ENCODE data around the gene ROM1. TPM values are rescaled to one million over a fixed set of nuclear protein-coding genes. Genes with fewer than 3 reads are reported as not detected.
"Not testable (repeated sequence)": the region's sequence is repeated elsewhere in the genome, so short reads cannot be mapped to it uniquely, and the experiment has no call there.

The ROM1 gene
- total and polyA plus RNA-seq, 5 donors = 6.1 to 7.9 (median 6.8) TPM

DNA sequence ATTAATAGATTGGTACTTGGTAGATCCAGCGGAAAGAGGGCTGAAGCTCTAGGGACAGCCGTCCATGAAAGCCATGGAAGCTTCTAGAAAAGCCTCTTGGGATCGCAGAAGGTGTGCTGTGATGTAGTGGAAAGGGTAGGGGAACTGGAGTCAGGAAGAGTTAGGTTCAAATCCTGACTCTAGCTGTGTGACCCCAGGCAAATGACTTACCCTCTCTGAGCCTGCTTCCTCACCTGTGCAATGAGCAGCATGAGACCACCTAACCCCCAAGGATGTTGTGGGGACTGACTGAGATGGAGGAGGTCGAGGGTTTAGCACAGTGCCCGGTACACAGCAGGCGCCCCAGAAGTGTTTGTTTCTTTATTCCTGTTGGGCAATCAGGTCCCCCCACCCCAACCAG is 2.7 kb upstream of the ROM1 start:
- no peak for ATAC-seq
- WGBS = 81% methylated on average over 6 of the region's 6 CpGs
- Histone ChIP-seq H3K27ac (ENCODE audit: low read length) (no peak overlapping the region), H3K27me3 (ENCODE audit: control insufficient read depth, insufficient read depth) (no peaks in the 10 kb centered on the region), H3K4me3 (ENCODE audit: low read length) (no peak overlapping the region), H3K4me1 (ENCODE audit: control insufficient read depth, insufficient read depth, low read length) (no peaks in the 10 kb centered on the region), H3K9me3 (ENCODE audit: control insufficient read depth, low read length) (no peaks in the 10 kb centered on the region)
- no peak for DNase-seq
- intact Hi-C loops (cut with DNase I) = loop anchor here in 1 of 4 donors (5.0 kb wide), 1 partner anchor 82 kb away; no protein-coding TSS in a partner anchor

DNA sequence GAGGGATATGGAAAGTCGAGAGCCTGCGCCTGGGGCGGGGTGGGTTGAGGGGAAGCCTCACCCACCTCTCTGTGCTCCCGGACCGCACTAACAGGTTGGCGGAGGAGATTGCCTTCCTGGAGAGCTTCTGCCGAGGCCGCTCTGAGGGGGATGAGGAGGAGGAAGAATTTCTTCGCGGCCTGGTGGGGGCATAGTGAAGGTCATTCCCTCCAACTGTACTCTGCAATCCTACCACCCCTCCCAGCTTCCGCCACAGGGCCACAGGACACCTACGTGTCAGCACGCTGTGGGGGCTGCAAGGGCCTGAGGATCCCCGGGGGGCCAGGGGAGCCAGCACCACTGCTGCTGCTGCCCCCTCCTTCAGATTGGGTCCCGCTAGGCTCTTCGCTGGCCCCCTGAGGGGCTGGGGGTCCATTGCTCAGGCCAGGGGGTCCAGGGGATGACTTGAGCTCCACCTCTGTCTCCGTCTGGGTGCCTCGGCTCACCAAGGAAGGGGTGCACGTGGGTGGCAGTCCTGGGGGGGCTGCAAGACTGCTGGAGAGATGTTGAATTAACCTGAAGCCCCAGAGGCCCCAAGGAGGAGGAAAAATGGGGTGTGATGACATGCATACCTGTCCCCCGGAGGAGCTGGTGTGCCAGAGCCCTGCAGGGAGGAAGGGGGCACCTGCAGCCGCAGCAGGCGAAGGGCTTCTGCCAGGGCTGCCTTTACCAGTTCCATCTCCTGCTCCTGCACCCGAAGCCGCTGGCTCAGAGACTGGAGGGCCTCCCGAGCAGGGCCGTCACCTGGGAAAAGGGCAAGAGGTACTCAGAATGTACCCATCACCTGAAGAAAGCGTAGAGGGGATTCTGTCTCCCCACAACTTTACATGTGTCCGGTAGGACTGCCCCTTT is 2.0 kb upstream of the ROM1 start:
- Histone ChIP-seq H3K27ac (ENCODE audit: low read length) (peak overlapping the region; percentile 13), H3K27me3 (ENCODE audit: control insufficient read depth, insufficient read depth) (no peaks in the 10 kb centered on the region), H3K4me1 (ENCODE audit: control insufficient read depth, insufficient read depth, low read length) (no peaks in the 10 kb centered on the region), H3K4me3 (ENCODE audit: low read length) (peak overlapping the region; percentile 87), H3K9me3 (ENCODE audit: control insufficient read depth, low read length) (no peaks in the 10 kb centered on the region)
- no peak for ATAC-seq
- intact Hi-C loops (cut with DNase I) = loop anchor here in 1 of 4 donors (5.0 kb wide), 1 partner anchor 81 kb away; no protein-coding TSS in a partner anchor
- DNase-seq = peak in 1 of 3 donors; percentile 66
- WGBS = 67% methylated on average over 28 of the region's 28 CpGs

DNA sequence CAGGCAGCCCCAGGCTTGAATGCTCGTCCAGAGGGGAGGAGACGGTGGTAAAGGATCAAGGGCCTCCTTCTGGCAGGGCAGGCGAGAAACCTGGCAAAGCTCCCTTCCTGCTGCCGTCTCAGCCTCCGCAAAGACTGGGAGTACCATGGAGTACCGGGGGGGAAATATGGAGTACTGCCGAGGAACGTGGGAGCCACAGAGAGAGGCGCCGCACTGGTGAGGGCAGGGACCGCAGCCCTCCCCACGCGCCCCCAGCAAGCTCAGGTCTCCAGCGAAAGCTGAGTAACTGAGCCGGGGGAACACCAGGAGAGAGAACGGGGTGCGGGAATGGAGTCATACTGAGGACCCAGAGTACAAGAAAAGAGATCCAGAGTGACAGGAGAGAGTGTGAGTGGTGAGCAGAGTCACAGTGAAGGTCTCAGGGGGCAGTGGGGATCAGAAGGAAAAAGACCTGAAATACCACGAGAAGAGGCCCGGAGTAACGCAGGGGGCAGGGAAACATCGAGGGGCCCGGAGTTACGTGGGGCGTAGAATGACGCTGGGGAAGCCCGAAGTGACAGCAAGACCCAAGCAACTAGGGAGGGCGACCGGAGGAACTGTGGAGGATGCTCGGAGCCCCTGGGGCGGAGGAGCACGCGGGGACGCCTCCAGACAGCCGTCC is 1.2 kb upstream of the ROM1 start:
- peak; percentile 28 to 33 for ATAC-seq
- Histone ChIP-seq H3K27me3 (ENCODE audit: control insufficient read depth, insufficient read depth) (no peaks in the 10 kb centered on the region), H3K4me3 (ENCODE audit: low read length) (peak overlapping the region; percentile 87), H3K27ac (ENCODE audit: low read length) (peak overlapping the region; percentile 90), H3K9me3 (ENCODE audit: control insufficient read depth, low read length) (no peaks in the 10 kb centered on the region), H3K4me1 (ENCODE audit: control insufficient read depth, insufficient read depth, low read length) (no peaks in the 10 kb centered on the region)
- WGBS = 1% methylated on average over 34 of the region's 34 CpGs
- peak; percentile 82 to 89 (median 88) for DNase-seq
- intact Hi-C loops (cut with DNase I) = loop anchor here in 1 of 4 donors (5.0 kb wide), 1 partner anchor 80 kb away; no protein-coding TSS in a partner anchor

DNA sequence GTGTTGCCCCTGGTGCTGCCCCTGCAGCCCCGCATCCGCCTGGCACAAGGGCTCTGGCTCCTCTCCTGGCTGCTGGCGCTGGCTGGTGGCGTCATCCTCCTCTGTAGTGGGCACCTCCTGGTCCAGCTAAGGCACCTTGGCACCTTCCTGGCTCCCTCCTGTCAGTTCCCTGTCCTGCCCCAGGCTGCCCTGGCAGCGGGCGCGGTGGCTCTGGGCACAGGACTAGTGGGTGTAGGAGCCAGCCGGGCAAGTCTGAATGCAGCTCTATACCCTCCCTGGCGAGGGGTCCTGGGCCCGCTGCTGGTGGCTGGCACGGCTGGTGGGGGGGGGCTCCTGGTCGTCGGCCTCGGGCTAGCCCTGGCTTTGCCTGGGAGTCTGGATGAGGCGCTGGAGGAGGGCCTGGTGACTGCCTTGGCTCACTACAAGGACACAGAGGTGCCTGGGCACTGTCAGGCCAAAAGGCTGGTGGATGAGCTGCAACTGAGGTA is 278 bp downstream of the ROM1 start:
- Histone ChIP-seq H3K9me3 (ENCODE audit: control insufficient read depth, low read length) (no peaks in the 10 kb centered on the region), H3K27ac (ENCODE audit: low read length) (peak overlapping the region; percentile 6), H3K4me1 (ENCODE audit: control insufficient read depth, insufficient read depth, low read length) (no peaks in the 10 kb centered on the region), H3K4me3 (ENCODE audit: low read length) (no peak overlapping the region), H3K27me3 (ENCODE audit: control insufficient read depth, insufficient read depth) (no peaks in the 10 kb centered on the region)
- peak in 1 of 3 donors; percentile 76 for DNase-seq
- intact Hi-C loops (cut with DNase I) = loop anchor here in 1 of 4 donors (5.0 kb wide), 1 partner anchor 79 kb away; no protein-coding TSS in a partner anchor
- WGBS = 57% methylated on average over 15 of the region's 15 CpGs
- ATAC-seq = peak; percentile 5 to 6

DNA sequence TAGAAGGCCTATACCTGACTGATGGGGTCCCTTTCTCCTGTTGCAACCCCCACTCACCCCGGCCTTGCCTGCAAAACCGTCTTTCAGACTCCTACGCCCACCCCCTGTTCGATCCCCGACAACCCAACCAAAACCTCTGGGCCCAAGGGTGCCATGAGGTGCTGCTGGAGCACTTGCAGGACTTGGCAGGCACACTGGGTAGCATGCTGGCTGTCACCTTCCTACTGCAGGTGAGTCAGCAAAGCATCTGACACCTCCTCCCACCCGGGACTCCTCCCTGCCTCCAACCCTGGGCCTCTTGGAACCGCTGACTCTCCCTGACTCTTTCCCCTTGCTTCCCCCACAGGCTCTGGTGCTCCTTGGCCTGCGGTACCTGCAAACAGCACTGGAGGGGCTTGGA is 1.2 kb downstream of the ROM1 start:
- Histone ChIP-seq H3K27ac (ENCODE audit: low read length) (no peak overlapping the region), H3K27me3 (ENCODE audit: control insufficient read depth, insufficient read depth) (no peaks in the 10 kb centered on the region), H3K9me3 (ENCODE audit: control insufficient read depth, low read length) (no peaks in the 10 kb centered on the region), H3K4me3 (ENCODE audit: low read length) (no peak overlapping the region), H3K4me1 (ENCODE audit: control insufficient read depth, insufficient read depth, low read length) (no peaks in the 10 kb centered on the region)
- WGBS = 69% methylated on average over 8 of the region's 8 CpGs
- DNase-seq (peak in 1 of 3 donors; percentile 56), ATAC-seq (no peak)
- intact Hi-C loops (cut with DNase I) = loop anchor here in 1 of 4 donors (5.0 kb wide), 1 partner anchor 78 kb away; no protein-coding TSS in a partner anchor

DNA sequence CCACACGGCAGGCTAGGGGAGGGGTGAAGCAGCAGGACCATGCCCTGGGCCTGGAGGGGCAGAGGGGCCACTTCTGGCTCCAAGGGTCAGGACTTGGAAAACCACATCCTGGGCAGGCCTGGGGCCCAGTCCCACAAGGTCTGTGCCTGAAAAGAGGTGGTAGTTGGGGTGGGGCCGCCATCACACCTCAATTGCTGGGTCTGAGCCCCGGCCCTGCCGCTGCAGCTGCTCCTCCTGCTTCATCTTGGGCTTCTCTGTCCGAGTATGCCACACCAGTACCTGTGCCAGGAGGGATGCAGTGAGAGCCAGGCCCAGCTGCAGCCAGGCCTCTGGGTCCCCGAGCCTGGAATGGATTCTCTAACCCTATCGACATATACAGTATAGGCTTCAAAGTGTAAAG is 2.5 kb downstream of the ROM1 start:
- 86% methylated on average over 7 of the region's 7 CpGs for WGBS
- ATAC-seq (no peak), DNase-seq (peak in 2 of 3 donors; percentile 37 to 51)
- H3K4me1 ChIP-seq (ENCODE audit: control insufficient read depth, insufficient read depth, low read length) = no peaks in the 10 kb centered on the region
- intact Hi-C loops (cut with DNase I) = no loop called here
- no peaks in the 10 kb centered on the region for H3K27me3 ChIP-seq (ENCODE audit: control insufficient read depth, insufficient read depth)
- no peaks in the 10 kb centered on the region for H3K9me3 ChIP-seq (ENCODE audit: control insufficient read depth, low read length)
- H3K27ac ChIP-seq (ENCODE audit: low read length) = no peak overlapping the region
- no peak overlapping the region for H3K4me3 ChIP-seq (ENCODE audit: low read length)

DNA sequence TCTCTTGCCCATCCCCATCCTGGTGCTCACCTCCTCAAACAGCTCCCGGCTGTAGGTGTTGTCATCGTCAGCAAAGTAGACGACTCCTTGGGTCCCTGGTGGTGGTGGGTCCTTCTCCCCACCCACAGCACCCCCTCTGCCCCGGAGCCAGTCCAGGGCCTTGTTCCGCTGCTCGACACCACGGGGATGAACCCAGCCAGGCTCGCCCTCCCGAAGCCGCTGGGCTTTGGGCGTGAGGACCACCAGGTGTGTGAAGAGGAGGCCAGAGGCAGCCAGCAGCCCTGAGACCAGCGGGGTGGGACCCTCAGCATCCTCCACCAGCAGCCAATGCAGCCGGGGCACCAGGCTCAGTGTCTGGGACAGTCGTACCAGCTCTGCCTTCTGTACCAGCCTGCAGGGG is 3.9 kb downstream of the ROM1 start:
- H3K4me1 ChIP-seq (ENCODE audit: control insufficient read depth, insufficient read depth, low read length); H3K27ac ChIP-seq (ENCODE audit: low read length); H3K27me3 ChIP-seq (ENCODE audit: control insufficient read depth, insufficient read depth); intact Hi-C loops (cut with DNase I); H3K9me3 ChIP-seq (ENCODE audit: control insufficient read depth, low read length); H3K4me3 ChIP-seq (ENCODE audit: low read length); ATAC-seq: not testable (repeated sequence)
- DNase-seq = peak in 1 of 3 donors; percentile 46
- 95% methylated on average over 14 of the region's 14 CpGs for WGBS

DNA sequence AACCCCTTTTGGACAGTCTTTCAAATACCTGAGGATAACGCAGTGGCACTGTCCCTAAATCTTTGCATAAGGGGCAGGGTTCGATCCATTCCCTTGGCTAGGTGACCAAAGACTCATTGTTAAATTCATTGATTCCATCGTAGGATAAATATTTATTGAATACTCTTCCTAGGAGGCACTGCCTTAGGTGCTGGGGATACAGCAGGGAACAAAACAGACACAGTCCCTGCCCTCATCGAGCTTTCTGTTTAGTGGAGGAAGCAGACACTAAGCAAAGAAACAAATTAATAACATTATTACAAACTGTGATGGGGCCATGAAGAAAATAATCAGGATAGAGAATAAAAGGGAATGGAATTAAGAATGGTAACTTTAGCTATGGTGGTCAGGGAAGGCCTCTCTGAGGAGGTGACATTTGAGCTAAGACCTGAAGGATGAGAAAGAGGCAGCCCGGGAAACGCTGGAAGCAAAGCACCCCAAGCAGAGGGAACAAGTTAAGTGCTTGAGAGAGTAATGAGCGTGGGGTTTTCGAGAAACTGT is 8.0 kb downstream of the ROM1 start:
- intact Hi-C loops (cut with DNase I) = no loop called here
- Histone ChIP-seq H3K4me3 (ENCODE audit: low read length) (peak overlapping the region; percentile 67), H3K27me3 (ENCODE audit: control insufficient read depth, insufficient read depth) (no peaks in the 10 kb centered on the region), H3K27ac (ENCODE audit: low read length) (peak overlapping the region; percentile 87), H3K9me3 (ENCODE audit: control insufficient read depth, low read length) (no peaks in the 10 kb centered on the region), H3K4me1 (ENCODE audit: control insufficient read depth, insufficient read depth, low read length) (peaks cover 3% of the 10 kb centered on the region)
- DNase-seq (no peak), ATAC-seq (no peak)
- 30% methylated on average over 8 of the region's 8 CpGs for WGBS

DNA sequence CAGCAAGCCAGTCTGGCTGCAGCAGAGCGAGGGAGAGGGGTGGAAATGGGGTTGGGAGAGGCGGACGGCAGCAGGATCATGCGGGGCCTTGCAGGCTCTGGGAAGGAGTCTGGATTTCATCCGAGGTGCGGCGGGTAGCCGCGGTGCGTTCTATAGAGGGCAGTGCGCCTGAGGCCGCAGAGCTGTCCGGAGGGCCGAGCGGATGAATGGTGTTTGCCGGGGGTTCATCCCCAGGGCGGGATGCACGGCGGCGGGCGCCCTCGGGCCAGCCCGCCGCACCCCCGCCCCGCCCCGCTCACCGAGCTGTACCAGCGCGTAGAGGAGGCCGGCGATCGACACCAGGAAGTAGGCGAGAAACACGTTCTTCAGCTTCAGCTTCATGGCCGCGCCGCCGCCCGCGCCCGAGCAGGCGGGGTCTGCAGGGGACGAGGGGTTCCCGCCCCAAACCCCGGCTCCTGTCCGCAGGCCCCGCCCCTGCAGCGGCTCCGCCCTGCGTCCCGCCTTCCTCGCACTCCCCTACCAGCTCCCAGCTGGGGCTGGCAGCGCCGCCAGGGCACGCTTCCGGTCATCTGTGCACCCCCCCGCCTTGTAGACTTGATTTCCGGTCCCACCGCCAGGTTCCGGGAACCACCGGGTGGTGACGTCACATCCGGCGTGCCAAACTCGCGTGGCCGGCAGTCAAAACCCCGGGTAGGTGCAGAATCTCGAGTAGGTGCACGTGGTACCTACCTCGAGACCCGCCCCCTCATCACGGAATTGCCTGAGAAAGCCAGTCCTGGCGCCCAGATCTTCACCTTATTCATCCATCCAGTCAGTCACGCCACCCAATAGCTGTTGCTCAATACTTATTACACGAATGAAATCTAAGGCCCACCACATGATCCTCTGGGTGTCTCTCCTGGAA is 8.8 kb downstream of the ROM1 start, which contains the start of gene B3GAT3:
B3GAT3 (minus strand) TSS at position 420 of the 904 bp plus-strand sequence; CDS start at position 381, 39 bp downstream.
- Histone ChIP-seq H3K27me3 (ENCODE audit: control insufficient read depth, insufficient read depth) (no peaks in the 10 kb centered on the region), H3K4me1 (ENCODE audit: control insufficient read depth, insufficient read depth, low read length) (peaks cover 3% of the 10 kb centered on the region), H3K9me3 (ENCODE audit: control insufficient read depth, low read length) (no peaks in the 10 kb centered on the region), H3K4me3 (ENCODE audit: low read length) (peak within 1 kb of the TSS; percentile 67), H3K27ac (ENCODE audit: low read length) (peak within 1 kb of the TSS; percentile 92)
- ATAC-seq (peak; percentile 99), DNase-seq (peak; percentile 99 to 100 (median 100))
- intact Hi-C loops (cut with DNase I) = no loop called here
- WGBS = under 1% methylated on average over 77 of the region's 77 CpGs

All from right cardiac atrium (tissue), 5 donors.